Measurements from ENCODE around the gene SOX5.
"Not testable (repeated sequence)": the region's sequence is repeated elsewhere in the genome, so short reads cannot be mapped to it uniquely, and the experiment has no call there.

SOX5 gene

GRCh38 chr12:23504043-23504442 is 445.4 kb downstream of the SOX5 start:
- H3K4me1 Mint-ChIP-seq (ENCODE audit: low read depth): no peaks in the 10 kb centered on the region
- no peaks in the 10 kb centered on the region for H3K36me3 Mint-ChIP-seq

GRCh38 chr12:23503544-23503943 is 445.9 kb downstream of the SOX5 start:
- no peaks in the 10 kb centered on the region for H3K27me3 Mint-ChIP-seq
- H3K4me3 Mint-ChIP-seq: no peak overlapping the region
- H3K27ac Mint-ChIP-seq: no peak overlapping the region
- no peaks in the 10 kb centered on the region for H3K9me3 Mint-ChIP-seq (ENCODE audit: low read depth)
- no peaks in the 10 kb centered on the region for H3K36me3 Mint-ChIP-seq
- H3K4me1 Mint-ChIP-seq (ENCODE audit: low read depth): no peaks in the 10 kb centered on the region

More at GRCh38 chr12:23504043-23504442, 445.4 kb downstream of the SOX5 start:
- no peaks in the 10 kb centered on the region for H3K9me3 Mint-ChIP-seq (ENCODE audit: low read depth)
- H3K27ac Mint-ChIP-seq: no peak overlapping the region
- no peaks in the 10 kb centered on the region for H3K27me3 Mint-ChIP-seq
- no peak overlapping the region for H3K4me3 Mint-ChIP-seq

- H3K4me1 Mint-ChIP-seq (ENCODE audit: low read depth): no peaks in the 10 kb centered on the region
- no peaks in the 10 kb centered on the region for H3K27me3 Mint-ChIP-seq
- no peak overlapping the region for H3K4me3 Mint-ChIP-seq
- no peak overlapping the region for H3K27ac Mint-ChIP-seq
- H3K36me3 Mint-ChIP-seq: no peaks in the 10 kb centered on the region
- H3K9me3 Mint-ChIP-seq (ENCODE audit: low read depth): no peaks in the 10 kb centered on the region
Measured at GRCh38 chr12:23502259-23502658, 447.2 kb downstream of the SOX5 start.

- no peak overlapping the region for H3K4me3 Mint-ChIP-seq
- H3K27me3 Mint-ChIP-seq: no peaks in the 10 kb centered on the region
- peaks cover 9% of the 10 kb centered on the region for H3K9me3 Mint-ChIP-seq (ENCODE audit: low read depth)
- no peaks in the 10 kb centered on the region for H3K4me1 Mint-ChIP-seq (ENCODE audit: low read depth)
- H3K36me3 Mint-ChIP-seq: no peaks in the 10 kb centered on the region
- no peak overlapping the region for H3K27ac Mint-ChIP-seq
Measured at GRCh38 chr12:23495472-23495871, 454.0 kb downstream of the SOX5 start.

GRCh38 chr12:23493672-23494071 is 455.8 kb downstream of the SOX5 start:
- no peak overlapping the region for H3K27ac Mint-ChIP-seq
- H3K36me3 Mint-ChIP-seq: no peaks in the 10 kb centered on the region
- no peak overlapping the region for H3K4me3 Mint-ChIP-seq
- no peaks in the 10 kb centered on the region for H3K4me1 Mint-ChIP-seq (ENCODE audit: low read depth)
- no peaks in the 10 kb centered on the region for H3K27me3 Mint-ChIP-seq
- H3K9me3 Mint-ChIP-seq (ENCODE audit: low read depth): peaks cover 10% of the 10 kb centered on the region

- not testable (repeated sequence) for H3K27me3 Mint-ChIP-seq; H3K4me3 Mint-ChIP-seq; H3K4me1 Mint-ChIP-seq (ENCODE audit: low read depth); H3K27ac Mint-ChIP-seq; H3K9me3 Mint-ChIP-seq (ENCODE audit: low read depth); H3K36me3 Mint-ChIP-seq
Measured at GRCh38 chr12:23491029-23491428, 458.4 kb downstream of the SOX5 start.

- no peak overlapping the region for H3K4me3 Mint-ChIP-seq
- peaks cover 8% of the 10 kb centered on the region for H3K9me3 Mint-ChIP-seq (ENCODE audit: low read depth)
- H3K4me1 Mint-ChIP-seq (ENCODE audit: low read depth): no peaks in the 10 kb centered on the region
- H3K27me3 Mint-ChIP-seq: no peaks in the 10 kb centered on the region
- H3K27ac Mint-ChIP-seq: no peak overlapping the region
- H3K36me3 Mint-ChIP-seq: no peaks in the 10 kb centered on the region
Measured at GRCh38 chr12:23488130-23488529, 461.3 kb downstream of the SOX5 start.

GRCh38 chr12:23484238-23484637 is 465.2 kb downstream of the SOX5 start:
- Mint-ChIP-seq H3K4me1 (ENCODE audit: low read depth) (no peaks in the 10 kb centered on the region), H3K27ac (no peak overlapping the region), H3K4me3 (no peak overlapping the region), H3K27me3 (no peaks in the 10 kb centered on the region), H3K36me3 (no peaks in the 10 kb centered on the region), H3K9me3 (ENCODE audit: low read depth) (peaks cover 10% of the 10 kb centered on the region)

GRCh38 chr12:23482571-23482970 is 466.9 kb downstream of the SOX5 start:
- Mint-ChIP-seq H3K36me3 (no peaks in the 10 kb centered on the region), H3K27ac (no peak overlapping the region), H3K27me3 (no peaks in the 10 kb centered on the region), H3K4me1 (ENCODE audit: low read depth) (no peaks in the 10 kb centered on the region), H3K9me3 (ENCODE audit: low read depth) (peaks cover 23% of the 10 kb centered on the region), H3K4me3 (no peak overlapping the region)

Measured in activated naive CD8-positive, alpha-beta T cell (primary cell).